ENCODE results near the gene ATP10A. TPM values are rescaled to one million over a fixed set of nuclear protein-coding genes. Genes with fewer than 3 reads are reported as not detected.

Gene ATP10A
- total RNA-seq, 2 donors from 2014 or later = 16.6 to 44.6 TPM

DNA sequence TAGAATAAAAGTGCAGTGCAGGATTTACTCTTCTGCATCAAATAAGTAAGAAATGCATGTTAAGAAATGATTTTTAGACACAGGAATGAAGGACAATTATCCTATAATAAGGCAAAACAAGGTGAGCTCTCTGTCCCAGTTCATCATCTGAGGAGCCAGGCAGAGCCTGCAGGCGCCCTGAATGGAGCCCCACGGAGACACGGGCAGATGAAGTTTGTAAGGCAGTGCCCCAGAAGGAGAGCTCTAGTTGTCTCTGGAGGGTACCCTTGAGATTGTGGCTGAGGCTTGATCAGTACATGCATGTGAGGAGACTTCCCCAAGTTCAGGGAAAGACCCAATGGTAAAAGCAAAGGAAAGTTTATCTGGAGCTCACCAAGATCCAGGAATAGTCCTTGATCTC is 50.3 kb downstream of the ATP10A start:
- no peak for DNase-seq (ENCODE audit: low spot score in 2 of 2)
- Mint-ChIP-seq H3K27ac (peak overlapping the region; percentile 40 to 92), H3K36me3 (peaks cover 0 to 19% of the 10 kb centered on the region in 2 donors), H3K9me3 (no peaks in the 10 kb centered on the region)
- no peak for ATAC-seq

DNA sequence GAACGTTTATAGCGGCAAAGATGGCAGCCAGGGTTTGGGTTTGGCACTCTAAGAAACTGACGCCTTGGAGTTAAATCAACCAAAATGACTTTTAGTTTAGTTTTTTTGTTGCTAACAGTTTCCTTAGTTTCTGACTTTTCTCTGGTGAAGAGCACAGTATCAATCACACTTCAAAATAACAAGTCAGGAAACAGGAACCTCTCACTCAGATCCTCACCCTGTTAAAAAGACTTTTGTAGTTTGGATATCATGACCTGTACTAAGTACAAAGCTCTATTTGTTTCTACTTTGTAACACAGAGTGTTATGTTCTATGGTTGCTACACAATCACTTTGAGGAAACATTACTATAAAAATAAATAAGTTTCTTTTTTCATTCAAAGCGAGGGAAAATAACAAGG is 51.1 kb downstream of the ATP10A start:
- Mint-ChIP-seq H3K36me3 (peaks cover 0 to 24% of the 10 kb centered on the region in 2 donors), H3K9me3 (no peaks in the 10 kb centered on the region), H3K27ac (peak overlapping the region; percentile 70 to 92)
- ATAC-seq (peak; percentile 48 to 82), DNase-seq (ENCODE audit: low spot score in 2 of 2) (no peak)

DNA sequence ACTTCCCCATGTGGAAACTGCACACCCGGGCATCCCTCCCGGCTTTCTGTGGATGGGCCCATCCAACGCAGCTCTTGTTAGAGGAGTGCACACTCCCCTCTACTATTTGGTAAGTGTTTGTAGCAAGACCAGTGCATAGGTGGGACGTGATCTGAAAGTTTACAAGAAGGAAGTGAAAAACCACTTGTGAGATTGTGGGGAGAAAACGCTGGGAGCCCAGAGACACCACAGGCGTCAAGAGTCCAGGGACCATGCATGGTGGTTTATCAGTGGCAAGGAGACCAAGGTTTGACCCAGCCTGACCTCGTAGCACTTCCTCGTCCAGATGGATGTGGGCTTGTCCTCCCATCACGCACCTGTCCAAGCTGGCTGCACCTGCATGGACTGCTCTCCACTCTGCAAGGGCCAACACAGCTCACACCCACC is 51.6 kb downstream of the ATP10A start:
- Mint-ChIP-seq H3K36me3 (peaks cover 0 to 29% of the 10 kb centered on the region in 2 donors), H3K9me3 (no peaks in the 10 kb centered on the region), H3K27ac (peak overlapping the region; percentile 72 to 92)
- no peak for DNase-seq (ENCODE audit: low spot score in 2 of 2)
- ATAC-seq = peak; percentile 16 to 59

DNA sequence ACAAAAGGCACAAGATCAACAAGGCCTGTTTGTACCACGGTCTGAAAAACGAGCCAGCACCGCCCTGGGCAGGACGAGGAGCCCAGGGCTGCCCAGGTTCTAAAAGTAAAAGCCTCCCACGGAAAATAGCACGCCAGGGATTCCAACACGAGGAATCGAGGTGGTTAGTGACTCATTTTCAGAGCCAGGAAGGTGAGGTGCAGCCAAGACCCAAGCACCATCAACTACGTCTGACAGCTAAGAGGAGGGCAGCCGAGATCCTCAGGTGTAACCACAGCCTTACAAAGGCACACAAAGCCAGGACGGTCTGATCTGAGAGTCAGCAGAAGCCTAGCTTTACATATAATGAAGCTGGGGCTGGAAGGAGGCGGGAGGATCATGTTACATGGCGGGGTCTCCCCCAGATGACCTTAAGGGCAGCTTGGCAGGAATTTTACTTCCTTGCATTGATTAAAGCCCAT is 52.5 kb downstream of the ATP10A start:
- no peaks in the 10 kb centered on the region for H3K9me3 Mint-ChIP-seq
- ATAC-seq (peak; percentile 66 to 84), DNase-seq (ENCODE audit: low spot score in 2 of 2) (peak; percentile 22 to 65)
- H3K27ac Mint-ChIP-seq = peak overlapping the region; percentile 72 to 94
- peaks cover 0 to 30% of the 10 kb centered on the region in 2 donors for H3K36me3 Mint-ChIP-seq

DNA sequence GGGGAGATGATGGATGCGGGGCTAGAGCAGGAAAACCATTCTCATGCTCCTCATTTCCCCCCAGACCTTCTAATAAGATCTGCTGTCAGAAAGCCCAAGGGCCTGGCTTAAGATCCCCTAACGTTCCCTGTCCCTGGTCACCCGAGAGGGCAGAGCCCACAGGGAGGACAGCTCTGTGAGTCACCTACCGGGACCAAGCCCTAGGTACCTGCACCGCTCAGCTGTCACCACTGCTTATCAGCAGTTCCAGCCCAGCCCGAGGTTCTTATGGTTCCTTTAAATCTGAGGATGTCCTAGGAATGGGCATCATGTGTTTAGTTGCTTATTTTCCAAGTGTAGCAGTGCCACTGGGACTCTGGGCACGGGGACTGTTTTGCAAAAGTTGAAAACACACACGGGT is 53.0 kb downstream of the ATP10A start:
- no peaks in the 10 kb centered on the region for H3K9me3 Mint-ChIP-seq
- ATAC-seq = no peak
- DNase-seq (ENCODE audit: low spot score in 2 of 2) = no peak
- H3K27ac Mint-ChIP-seq = peak overlapping the region in 1 of 2 donors; percentile 72
- H3K36me3 Mint-ChIP-seq = peaks cover 0 to 30% of the 10 kb centered on the region in 2 donors

DNA sequence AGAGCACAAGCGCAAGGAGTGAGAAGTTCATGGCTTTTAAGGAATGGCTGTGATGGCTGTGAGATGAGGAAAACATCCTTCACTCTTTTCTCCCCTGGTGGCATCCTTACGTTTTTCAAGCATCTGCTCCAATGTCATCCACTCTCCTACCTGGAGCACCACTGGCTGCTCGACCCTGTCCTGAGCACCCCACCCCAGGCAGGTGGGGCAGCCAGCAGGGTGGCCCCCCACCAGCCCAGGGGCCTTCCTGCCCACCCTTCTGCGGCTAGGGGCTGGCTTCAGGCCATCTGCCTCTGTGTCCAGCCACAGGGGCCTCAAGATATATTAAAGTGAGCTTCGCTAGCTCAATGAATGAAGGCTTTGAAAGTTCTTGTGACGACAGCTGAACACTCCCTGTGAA is 56.1 kb downstream of the ATP10A start:
- H3K36me3 Mint-ChIP-seq = peaks cover 0 to 30% of the 10 kb centered on the region in 2 donors
- H3K27ac Mint-ChIP-seq = no peak overlapping the region
- DNase-seq (ENCODE audit: low spot score in 2 of 2) (no peak), ATAC-seq (no peak)
- H3K9me3 Mint-ChIP-seq = no peaks in the 10 kb centered on the region

DNA sequence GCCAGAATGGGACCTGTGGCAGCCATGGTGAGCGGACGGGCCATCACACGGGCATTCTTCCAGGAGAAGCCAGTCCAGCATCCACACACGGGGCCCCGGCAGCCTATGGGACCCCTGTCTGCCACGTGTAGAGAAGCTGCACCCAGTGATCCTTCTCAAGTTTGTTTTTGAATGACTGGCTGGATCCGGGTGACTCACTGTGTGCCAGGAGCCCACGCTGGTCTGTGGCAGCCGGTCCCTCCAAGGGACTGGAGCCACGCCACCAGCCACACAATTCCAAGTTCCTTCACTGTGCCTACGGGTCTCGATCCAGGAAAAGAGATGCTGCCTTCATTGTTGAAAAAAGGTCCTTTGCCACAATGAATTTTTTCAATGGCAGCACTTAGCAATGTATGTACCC is 58.1 kb downstream of the ATP10A start:
- peaks cover 0 to 22% of the 10 kb centered on the region in 2 donors for H3K36me3 Mint-ChIP-seq
- ATAC-seq (no peak), DNase-seq (ENCODE audit: low spot score in 2 of 2) (no peak)
- no peak overlapping the region for H3K27ac Mint-ChIP-seq
- H3K9me3 Mint-ChIP-seq = no peaks in the 10 kb centered on the region

DNA sequence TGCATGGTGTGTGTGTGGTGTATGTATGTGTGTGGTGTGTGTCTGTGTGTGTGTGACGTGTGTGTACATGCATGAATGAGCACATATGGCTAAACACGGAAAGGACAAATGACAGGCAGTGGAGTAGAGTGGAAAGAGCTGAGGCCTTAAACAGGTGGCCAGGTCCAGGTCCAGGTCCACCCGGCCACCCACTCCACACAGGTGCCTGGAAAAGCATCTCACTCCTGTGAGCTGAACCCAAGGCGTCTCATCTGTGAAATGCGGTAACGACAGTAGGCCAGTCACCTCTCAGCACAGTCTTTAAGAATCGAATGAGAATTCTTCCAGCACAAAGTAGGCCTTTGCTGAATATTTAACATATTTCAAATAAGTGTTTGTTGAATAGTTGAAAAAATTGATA is 58.7 kb downstream of the ATP10A start:
- ATAC-seq (no peak), DNase-seq (ENCODE audit: low spot score in 2 of 2) (no peak)
- Mint-ChIP-seq H3K9me3 (no peaks in the 10 kb centered on the region), H3K27ac (no peak overlapping the region), H3K36me3 (peaks cover 0 to 19% of the 10 kb centered on the region in 2 donors)

DNA sequence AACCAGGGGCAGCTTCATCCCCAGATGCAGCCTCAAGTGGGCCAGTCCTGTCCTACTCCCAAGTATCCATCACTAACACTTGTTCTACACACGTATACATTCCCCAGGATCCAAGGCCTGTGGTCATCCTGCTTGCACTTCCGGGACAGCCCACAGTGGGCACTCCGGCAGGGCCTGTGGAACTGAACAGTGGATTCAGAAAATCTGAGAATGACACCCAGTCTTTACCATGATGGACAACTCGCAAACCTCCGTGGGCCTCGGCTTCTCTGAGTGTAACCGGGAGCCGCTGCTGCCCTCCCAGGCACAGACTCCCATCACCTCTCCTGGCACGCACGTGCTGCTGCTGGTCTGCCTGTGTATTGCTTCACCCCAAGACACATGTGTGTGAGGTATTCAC is 59.6 kb downstream of the ATP10A start:
- H3K27ac Mint-ChIP-seq = no peak overlapping the region
- peaks cover 0 to 17% of the 10 kb centered on the region in 2 donors for H3K36me3 Mint-ChIP-seq
- DNase-seq (ENCODE audit: low spot score in 2 of 2) (no peak), ATAC-seq (no peak)
- no peaks in the 10 kb centered on the region for H3K9me3 Mint-ChIP-seq

DNA sequence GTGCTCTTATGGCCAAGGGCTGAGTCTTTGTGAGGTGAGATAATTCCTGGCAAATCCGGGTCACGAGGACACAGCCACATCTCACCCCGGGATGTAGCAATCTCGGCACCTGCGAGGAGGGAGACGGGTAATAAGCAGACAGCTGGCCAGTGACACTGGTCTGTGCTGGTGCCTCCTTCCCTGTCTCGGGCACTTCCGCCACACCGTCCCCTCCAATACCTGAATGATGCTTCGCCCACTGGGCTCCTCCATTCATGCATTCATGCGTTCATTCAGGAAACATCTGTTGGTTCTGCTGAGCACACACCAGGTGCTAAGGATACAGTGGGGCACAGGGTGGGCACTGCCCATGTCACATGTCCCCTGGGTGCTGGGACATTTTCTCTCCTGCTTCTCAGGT is 60.1 kb downstream of the ATP10A start:
- H3K36me3 Mint-ChIP-seq = peaks cover 0 to 16% of the 10 kb centered on the region in 2 donors
- DNase-seq (ENCODE audit: low spot score in 2 of 2) = no peak
- no peak overlapping the region for H3K27ac Mint-ChIP-seq
- no peaks in the 10 kb centered on the region for H3K9me3 Mint-ChIP-seq
- ATAC-seq = no peak

DNA sequence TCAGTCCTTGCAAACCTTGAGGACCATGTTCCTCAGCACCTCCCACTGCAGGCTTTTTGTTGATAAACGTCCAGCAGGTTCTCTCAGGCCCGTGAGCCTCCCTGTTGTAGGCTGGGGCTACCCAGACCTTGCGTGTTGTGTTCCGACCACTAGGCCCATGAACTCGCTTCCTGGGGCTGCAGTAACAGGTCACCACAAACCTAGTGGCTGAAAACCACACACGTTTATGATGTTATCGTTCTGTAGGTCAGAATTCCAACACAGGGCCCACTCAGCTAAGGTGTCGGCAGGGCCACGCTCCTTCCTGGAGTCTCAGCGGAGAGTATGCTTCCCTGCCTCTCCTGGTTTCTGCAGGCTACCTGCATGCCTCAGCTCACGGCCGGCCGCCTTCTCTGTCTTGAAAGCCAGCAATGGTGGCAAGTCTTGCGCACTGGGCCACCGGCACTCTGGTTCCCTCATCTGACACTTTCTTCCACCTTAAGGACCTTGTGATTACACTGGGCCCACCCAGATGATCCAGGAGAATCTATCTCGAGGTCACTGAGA is 60.8 kb downstream of the ATP10A start:
- no peak for DNase-seq (ENCODE audit: low spot score in 2 of 2)
- H3K36me3 Mint-ChIP-seq = peaks cover 0 to 10% of the 10 kb centered on the region in 2 donors
- ATAC-seq = no peak
- no peaks in the 10 kb centered on the region for H3K9me3 Mint-ChIP-seq
- H3K27ac Mint-ChIP-seq = no peak overlapping the region

DNA sequence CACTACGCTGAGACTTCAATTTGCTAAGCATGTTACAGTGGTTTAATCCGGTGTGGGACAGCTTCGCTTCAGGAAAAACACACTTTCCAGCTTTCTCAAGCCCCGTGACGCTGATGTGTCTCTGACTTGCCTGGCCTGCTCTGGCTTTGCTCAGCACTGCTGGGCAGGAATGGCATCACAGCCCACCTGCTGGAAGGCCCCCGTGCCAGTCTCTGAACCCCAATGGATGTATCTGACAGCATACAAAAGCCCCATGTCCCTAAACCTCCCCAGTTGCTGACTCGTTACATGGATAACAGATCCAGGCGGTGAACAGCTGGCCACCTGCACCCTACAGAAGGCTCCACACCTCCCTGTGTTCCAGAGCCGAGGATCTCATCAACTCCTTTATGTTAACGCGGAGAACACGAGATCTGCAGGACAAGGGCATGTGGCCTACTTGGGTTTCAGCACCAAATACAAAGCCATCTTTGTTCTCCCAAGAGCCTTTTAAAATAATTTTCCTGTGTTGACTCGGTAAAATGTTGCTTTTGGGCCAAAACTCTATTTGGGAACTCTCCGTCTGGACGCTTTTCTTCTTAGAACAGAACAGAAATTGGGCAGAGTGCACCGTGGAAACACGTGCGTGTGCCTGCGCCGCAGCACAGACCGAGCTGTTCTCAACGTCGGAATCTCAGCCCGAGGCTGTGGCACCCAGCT is 61.4 kb downstream of the ATP10A start:
- Mint-ChIP-seq H3K9me3 (no peaks in the 10 kb centered on the region), H3K36me3 (peaks cover 0 to 7% of the 10 kb centered on the region in 2 donors), H3K27ac (peak overlapping the region in 1 of 2 donors; percentile 55)
- DNase-seq (ENCODE audit: low spot score in 2 of 2) (no peak), ATAC-seq (no peak)

DNA sequence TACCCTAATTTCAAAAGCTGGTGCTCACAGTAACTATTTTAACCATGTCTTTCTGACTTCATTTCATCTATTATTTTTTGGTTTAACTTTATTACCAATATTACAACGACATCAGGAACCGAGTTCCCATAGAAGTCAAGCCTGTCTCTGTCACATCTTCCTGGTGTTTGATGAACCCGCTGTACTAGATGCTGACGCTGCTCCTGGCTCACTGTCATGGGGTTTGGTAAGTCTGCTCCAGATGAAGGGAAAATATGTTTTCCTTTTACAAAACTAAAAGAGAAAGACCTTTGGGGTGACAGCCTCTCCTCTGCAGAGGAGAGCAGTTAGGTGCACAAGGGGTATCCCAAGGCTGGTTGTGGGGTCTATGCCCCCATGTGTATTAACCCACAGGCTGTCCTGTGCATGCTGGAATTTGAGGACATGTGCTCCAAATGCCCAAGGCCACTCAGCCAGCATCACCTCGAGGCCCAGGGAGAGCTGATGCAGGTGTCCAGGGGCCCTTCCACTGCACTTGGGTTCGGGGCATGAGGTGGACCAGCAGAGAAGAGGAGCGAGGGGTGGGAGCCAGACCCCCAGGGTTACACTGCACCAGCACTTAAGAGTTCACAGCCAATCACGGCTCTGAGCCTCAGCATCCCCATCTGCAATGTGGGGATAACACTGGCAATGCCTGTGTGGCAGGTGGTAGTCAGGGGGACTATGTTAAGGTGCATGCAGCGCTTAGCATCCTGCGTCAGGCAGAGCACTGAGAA is 62.2 kb downstream of the ATP10A start:
- DNase-seq (ENCODE audit: low spot score in 2 of 2) = no peak
- Mint-ChIP-seq H3K27ac (peak overlapping the region in 1 of 2 donors; percentile 13), H3K36me3 (peaks cover 0 to 4% of the 10 kb centered on the region in 2 donors), H3K9me3 (no peaks in the 10 kb centered on the region)
- no peak for ATAC-seq

DNA sequence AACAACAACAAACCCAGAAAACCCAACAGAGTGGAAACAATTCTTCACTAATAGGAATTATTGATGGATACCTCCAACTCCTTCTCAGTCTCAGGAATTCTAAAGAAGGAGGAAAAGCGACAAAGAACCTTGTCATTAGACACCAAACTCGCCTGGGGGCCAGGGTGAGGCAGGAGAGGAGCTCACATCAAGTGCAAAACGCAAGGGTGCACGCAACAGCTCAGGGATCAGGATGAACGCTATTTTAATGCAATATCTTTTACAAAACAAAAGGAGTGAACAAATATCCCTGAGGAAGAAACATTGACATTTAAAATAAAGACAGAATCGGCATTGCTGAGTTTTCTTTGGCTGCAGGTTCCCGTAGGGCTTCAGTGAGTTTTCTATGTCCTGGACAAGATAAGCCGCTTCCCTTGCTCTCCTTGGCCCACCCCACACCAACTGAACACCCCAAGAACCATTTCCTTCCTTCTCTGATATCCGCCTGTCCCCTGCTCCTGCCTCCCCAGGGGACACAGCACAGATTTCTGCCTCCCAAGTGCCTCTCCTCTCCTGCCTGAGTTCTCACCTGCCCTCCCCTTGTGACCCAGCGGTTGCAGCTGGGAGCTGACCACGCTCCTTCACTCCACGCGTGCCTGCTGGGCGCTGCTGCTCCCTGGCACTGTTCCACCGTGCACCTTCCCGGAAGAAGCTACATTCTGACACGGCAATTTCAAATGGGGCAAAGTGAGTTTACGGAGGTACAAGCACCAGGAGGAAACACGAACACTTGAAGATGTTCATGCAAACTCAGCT is 63.0 kb downstream of the ATP10A start:
- DNase-seq (ENCODE audit: low spot score in 2 of 2) (no peak), ATAC-seq (peak; percentile 17 to 28)
- peaks cover 0 to 4% of the 10 kb centered on the region in 2 donors for H3K36me3 Mint-ChIP-seq
- peak overlapping the region in 1 of 2 donors; percentile 13 for H3K27ac Mint-ChIP-seq
- H3K9me3 Mint-ChIP-seq = no peaks in the 10 kb centered on the region

DNA sequence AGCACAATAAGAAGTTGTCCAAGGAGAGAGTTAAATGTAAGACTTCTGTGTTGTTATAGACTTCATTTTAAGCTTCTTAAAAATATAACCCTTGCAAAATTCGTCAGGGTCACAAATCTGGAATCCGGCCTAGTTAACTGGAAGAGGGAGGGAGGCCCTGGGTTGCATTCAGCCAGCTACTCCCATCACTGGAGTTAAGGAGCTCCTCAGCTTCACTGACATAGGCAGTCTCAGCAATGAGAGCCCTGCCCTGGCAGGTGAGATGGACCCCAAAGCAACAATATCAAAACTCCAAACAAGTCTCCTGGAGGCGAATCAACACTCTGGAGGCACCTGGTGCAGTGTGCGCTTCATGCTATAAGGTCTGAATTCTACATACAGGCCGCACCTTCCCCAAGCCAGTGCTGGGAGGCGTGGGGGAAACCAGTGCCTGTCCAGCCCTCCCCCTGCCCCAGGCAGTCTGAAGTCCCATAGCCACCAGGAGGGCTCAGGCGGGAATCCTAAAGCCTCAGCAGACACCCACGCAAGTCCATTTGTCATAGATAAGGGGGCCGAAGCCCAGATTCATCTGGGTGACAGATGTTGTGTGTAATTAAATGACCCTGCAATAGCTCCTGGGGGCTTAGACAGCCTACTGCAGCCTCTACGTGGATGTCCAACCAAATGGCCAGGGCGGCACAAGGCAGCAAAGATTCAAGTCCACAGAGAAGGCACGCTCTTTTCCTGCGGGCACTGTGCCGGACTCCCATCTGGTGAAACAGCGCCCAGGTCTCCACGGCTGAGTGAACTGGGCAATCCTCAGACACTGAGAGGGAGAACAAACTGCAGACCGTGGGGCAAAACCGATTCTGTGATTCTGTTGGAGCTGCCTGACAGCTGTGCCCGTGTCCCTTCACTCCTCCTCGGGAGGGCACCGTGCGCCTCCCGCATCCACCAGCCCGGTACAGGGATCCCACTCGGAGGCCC is 64.9 kb downstream of the ATP10A start:
- Mint-ChIP-seq H3K27ac (peak overlapping the region; percentile 43 to 68), H3K36me3 (peaks cover 0 to 4% of the 10 kb centered on the region in 2 donors), H3K9me3 (no peaks in the 10 kb centered on the region)
- DNase-seq (ENCODE audit: low spot score in 2 of 2) (no peak), ATAC-seq (no peak)

Data from activated naive CD4-positive, alpha-beta T cell treated with anti-CD3 and anti-CD28 coated beads, Interleukin-2, amount 50 U/mL, for 72 hours (primary cell).